Spleen (tissue), 11 donors: ENCODE data around the gene DPM1. TPM values are rescaled to one million over a fixed set of nuclear protein-coding genes. Genes with fewer than 3 reads are reported as not detected.

Source experiments
- DNase-seq: peaks from one replicate; pipeline ENCODE4 v3.0.0-alpha.2; 2020
- H3K27ac ChIP-seq, 8 donors: fragments of 200-600 bp; sonication (generic) in 7 of 8; 1 replicate in 4 of 8; 2 replicates in 4 of 8; pipeline versions ENCODE4 v1.5.0 to v1.8.0; 2016 to 2021; ENCODE audit warnings: inconsistent platforms in 4 of 8, mild to moderate bottlenecking in 4 of 8, moderate library complexity in 1 of 8
- H3K27me3 ChIP-seq, 7 donors: fragments of 200-600 bp; sonication (generic) in 6 of 7; replicated peaks in 1 of 7; 1 replicate in 4 of 7; 2 replicates in 3 of 7; pipeline versions ENCODE4 v1.5.0 to v1.8.0; 2016 to 2021; ENCODE audit warnings: inconsistent platforms in 3 of 7, mild to moderate bottlenecking in 1 of 7
- H3K36me3 ChIP-seq, 6 donors: fragments of 200-600 bp; sonication (generic) in 5 of 6; 1 replicate in 4 of 6; 2 replicates in 2 of 6; pipeline versions ENCODE4 v1.5.0 to v1.8.0; 2016 to 2021; ENCODE audit warnings: inconsistent platforms in 2 of 6
- H3K4me1 ChIP-seq, 6 donors: fragments of 200-600 bp; sonication (generic) in 5 of 6; 1 replicate in 3 of 6; 2 replicates in 3 of 6; pipeline versions ENCODE4 v1.5.0 to v1.8.0; 2016 to 2021; ENCODE audit warnings: inconsistent platforms in 3 of 6
- H3K4me3 ChIP-seq, 8 donors: fragments of 200-600 bp; sonication (generic) in 7 of 8; 1 replicate in 4 of 8; 2 replicates in 4 of 8; pipeline versions ENCODE4 v1.5.0 to v1.8.0; 2016 to 2021; ENCODE audit warnings: inconsistent platforms in 4 of 8, mild to moderate bottlenecking in 4 of 8, moderate library complexity in 2 of 8
- H3K9me3 ChIP-seq, 8 donors: fragments of 200-600 bp; sonication (generic) in 7 of 8; 1 replicate in 4 of 8; 2 replicates in 4 of 8; pipeline versions ENCODE4 v1.5.0 to v1.8.0; 2016 to 2021; ENCODE audit warnings: inconsistent platforms in 4 of 8
- POLR2A ChIP-seq, 3 donors: fragments of 450-650 bp; IDR thresholded peaks; one replicate each; pipeline ENCODE4 v1.5.1; 2017; ENCODE audit warnings: antibody characterized with exemption in 3 of 3, mild to moderate bottlenecking in 1 of 3
- POLR2AphosphoS5 ChIP-seq, 3 donors: sonication (generic); formaldehyde crosslinking; IDR thresholded peaks; one replicate each; pipeline ENCODE4 v1.5.1; 2017; ENCODE audit warnings: antibody characterized with exemption in 3 of 3
- whole genome bisulfite sequencing, 5 donors: extraction: QIAGEN DNeasy Blood & Tissue Kit in 3 of 5; methylation state at CpG; one replicate each; pipeline versions ENCODE4 v1.1.5 to v1.1.7; 2013 to 2018; 5-methylcytosine and 5-hydroxymethylcytosine counted together
- intact Hi-C: fragments of 100-400 bp; cut with DNase I; formaldehyde crosslinking; loops from one replicate; pipeline ENCODE4 v1.15.0; 2023; ENCODE audit warnings: low total_unique reads
- polyA plus RNA-seq, 3 donors: library from polyadenylated mRNA; stranded (reverse); fragments of 200-250 nt; gene quantifications; one replicate each; pipeline ENCODE4 v1.2.1, GENCODE V29; 2013
- total RNA-seq, 7 donors: library from RNA; depleted of rRNA in 3 of 7; stranded (reverse); fragments of >200 nt in 3 of 7; fragmentation: NEBNext Ultra II Directional in 4 of 7; extraction: Animal tissue kit (Norgen Biotek cat#: 25700) in 4 of 7; gene quantifications; one replicate each; pipeline versions ENCODE4 v1.1.0 to v1.2.1, GENCODE V29; 2016 to 2021
- TF ChIP-seq, protein P1 (sequence below), 11 experiments: fragments of 200-600 bp in 7 of 11; fragments of 450-650 bp in 4 of 11; sonication (generic) in 4 of 11; IDR thresholded peaks in 8 of 11; conservative IDR thresholded peaks in 3 of 11; 1 replicate in 7 of 11; 2 replicates in 4 of 11; pipeline versions ENCODE4 v1.4.0 to v1.8.0; 2016 to 2021; ENCODE audit warnings: antibody characterized with exemption in 11 of 11, inconsistent platforms in 4 of 11, mild to moderate bottlenecking in 1 of 11
- donor health status: healthy with polysubstance abuse.
- donor health status: DM: no; HTN: no; CAD: no; lungs with moderate emphysema.
- donor health status: DM: no; HTN: no; CAD: no.
- donor health status: Bipolar disorder and iron deficiency.
- donor health status: healthy.
- donor health status: DM: no; HTN: no; CAD: no.
- donor health status: DM: yes; HTN: yes; CAD: no.

The DPM1 gene
- total and polyA plus RNA-seq, 10 donors = 28.1 to 65.0 (median 43.8) TPM

DNA sequence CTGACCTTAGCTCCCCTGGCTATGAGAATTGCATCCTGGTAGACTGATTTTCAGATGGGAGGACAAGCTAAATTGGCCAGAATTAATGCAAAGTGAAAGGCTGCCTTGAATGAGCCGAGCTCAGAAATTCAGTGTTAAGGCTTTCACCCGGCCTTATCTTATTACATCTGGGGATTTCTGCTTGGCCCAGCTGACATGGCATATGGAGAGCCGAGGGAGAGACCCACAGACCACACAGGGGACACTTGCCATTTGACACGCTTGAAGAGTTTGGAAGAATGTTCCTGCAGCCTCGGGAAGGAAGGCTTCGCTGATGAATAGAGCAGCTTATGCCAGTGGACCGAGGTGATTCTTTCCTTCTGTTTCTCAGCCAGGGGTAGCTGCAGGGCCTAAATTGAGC is 9.3 kb upstream of the DPM1 start:
- intact Hi-C loops = no loop called here
- TF ChIP-seq POLR2A (IDR thresholded peaks at IDR 0.05) (no peak), POLR2AphosphoS5 (IDR thresholded peaks at IDR 0.05) (no peak)
- 45 to 58% (median 53%) methylated on average over 7 of the region's 7 CpGs for WGBS, 5 donors
- Histone ChIP-seq H3K4me3 (no peak overlapping the region), H3K27me3 (no peaks in the 10 kb centered on the region), H3K9me3 (no peaks in the 10 kb centered on the region), H3K36me3 (peaks cover 0 to 2% (median 0%) of the 10 kb centered on the region in 6 donors), H3K4me1 (peaks cover 0 to 4% (median 0%) of the 10 kb centered on the region in 6 donors), H3K27ac (no peak overlapping the region)
- DNase-seq = no peak

DNA sequence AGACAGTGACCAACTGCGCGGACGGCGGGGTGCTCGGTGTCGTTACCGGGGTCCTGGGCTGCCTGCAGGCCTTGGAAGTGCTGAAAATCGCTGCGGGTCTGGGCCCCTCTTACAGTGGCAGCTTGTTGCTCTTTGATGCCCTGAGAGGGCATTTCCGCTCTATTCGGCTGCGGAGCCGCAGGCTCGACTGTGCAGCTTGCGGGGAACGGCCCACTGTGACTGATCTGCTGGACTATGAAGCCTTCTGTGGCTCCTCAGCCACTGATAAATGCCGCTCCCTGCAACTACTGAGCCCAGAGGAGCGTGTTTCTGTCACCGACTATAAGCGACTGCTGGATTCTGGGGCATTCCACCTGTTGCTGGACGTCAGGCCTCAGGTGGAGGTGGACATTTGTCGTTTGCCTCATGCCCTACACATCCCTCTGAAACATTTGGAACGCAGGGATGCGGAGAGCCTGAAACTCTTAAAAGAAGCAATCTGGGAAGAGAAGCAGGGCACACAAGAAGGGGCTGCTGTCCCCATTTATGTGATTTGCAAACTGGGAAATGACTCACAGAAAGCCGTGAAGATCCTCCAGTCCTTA is 1.3 kb upstream of the DPM1 start:
- intact Hi-C loops = no loop called here
- peak; percentile 84 for DNase-seq
- Histone ChIP-seq H3K9me3 (no peaks in the 10 kb centered on the region), H3K4me3 (peak overlapping the region; percentile 85 to 100 (median 98)), H3K27me3 (no peaks in the 10 kb centered on the region), H3K36me3 (peaks cover 0 to 34% (median 3%) of the 10 kb centered on the region in 6 donors), H3K4me1 (peaks cover 43 to 72% (median 58%) of the 10 kb centered on the region in 6 donors), H3K27ac (peak overlapping the region in 6 of 8 donors; percentile 87 to 95 (median 94))
- 61 to 66% (median 64%) methylated on average over 22 to 25 of the region's 25 CpGs for WGBS, 5 donors
- TF ChIP-seq POLR2A (IDR thresholded peaks at IDR 0.05) = no peak
- no peak for TF ChIP-seq POLR2AphosphoS5 (IDR thresholded peaks at IDR 0.05)
- TF ChIP-seq, protein P1, sequence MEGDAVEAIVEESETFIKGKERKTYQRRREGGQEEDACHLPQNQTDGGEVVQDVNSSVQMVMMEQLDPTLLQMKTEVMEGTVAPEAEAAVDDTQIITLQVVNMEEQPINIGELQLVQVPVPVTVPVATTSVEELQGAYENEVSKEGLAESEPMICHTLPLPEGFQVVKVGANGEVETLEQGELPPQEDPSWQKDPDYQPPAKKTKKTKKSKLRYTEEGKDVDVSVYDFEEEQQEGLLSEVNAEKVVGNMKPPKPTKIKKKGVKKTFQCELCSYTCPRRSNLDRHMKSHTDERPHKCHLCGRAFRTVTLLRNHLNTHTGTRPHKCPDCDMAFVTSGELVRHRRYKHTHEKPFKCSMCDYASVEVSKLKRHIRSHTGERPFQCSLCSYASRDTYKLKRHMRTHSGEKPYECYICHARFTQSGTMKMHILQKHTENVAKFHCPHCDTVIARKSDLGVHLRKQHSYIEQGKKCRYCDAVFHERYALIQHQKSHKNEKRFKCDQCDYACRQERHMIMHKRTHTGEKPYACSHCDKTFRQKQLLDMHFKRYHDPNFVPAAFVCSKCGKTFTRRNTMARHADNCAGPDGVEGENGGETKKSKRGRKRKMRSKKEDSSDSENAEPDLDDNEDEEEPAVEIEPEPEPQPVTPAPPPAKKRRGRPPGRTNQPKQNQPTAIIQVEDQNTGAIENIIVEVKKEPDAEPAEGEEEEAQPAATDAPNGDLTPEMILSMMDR (IDR thresholded peaks at IDR 0.05 in 8 of 11, conservative IDR thresholded peaks at IDR 0.05 in 3 of 11) = no peak

DNA sequence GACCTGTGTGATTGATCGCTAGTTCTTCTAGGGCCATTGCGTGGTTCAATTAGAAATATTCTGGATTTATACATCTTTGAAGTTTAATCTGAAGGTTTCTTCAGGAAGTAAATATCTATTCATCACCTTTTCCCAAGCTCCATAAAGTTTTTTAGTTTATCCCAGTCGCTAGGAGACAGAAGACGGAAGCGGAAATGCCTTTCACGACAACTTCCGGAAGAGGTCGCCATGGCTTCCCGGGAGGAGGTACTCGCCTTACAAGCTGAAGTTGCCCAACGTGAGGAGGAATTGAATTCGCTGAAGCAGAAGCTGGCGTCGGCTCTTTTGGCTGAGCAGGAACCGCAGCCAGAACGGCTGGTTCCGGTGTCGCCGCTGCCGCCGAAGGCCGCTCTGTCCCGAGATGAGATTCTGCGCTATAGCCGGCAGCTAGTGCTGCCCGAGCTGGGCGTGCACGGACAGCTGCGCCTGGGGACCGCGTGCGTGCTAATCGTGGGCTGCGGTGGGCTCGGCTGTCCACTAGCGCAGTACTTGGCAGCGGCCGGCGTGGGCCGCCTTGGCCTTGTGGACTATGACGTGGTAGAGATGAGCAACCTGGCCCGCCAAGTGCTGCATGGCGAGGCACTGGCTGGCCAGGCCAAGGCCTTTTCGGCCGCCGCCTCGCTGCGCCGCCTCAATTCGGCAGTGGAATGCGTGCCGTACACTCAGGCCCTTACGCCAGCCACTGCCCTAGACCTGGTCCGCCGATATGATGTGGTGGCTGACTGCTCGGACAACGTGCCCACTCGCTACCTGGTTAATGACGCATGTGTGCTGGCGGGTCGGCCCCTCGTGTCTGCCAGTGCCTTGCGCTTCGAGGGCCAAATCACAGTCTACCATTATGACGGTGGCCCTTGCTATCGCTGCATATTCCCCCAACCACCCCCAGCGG is 547 bp upstream of the DPM1 start, which contains the start of gene MOCS3:
MOCS3 (plus strand) TSS at position 204 of the 928 bp plus-strand sequence; CDS start at position 229, 25 bp downstream.
- 1 to 5% (median 2%) methylated on average over 36 to 67 of the region's 67 CpGs for WGBS, 5 donors
- intact Hi-C loops = no loop called here
- H3K4me3 ChIP-seq = peak within 1 kb of the TSS; percentile 85 to 100 (median 98)
- H3K9me3 ChIP-seq = no peaks in the 10 kb centered on the region
- H3K36me3 ChIP-seq = peaks cover 0 to 41% (median 10%) of the 10 kb centered on the region in 6 donors
- DNase-seq = peak; percentile 92
- H3K27me3 ChIP-seq = no peaks in the 10 kb centered on the region
- TF ChIP-seq, protein P1 (IDR thresholded peaks at IDR 0.05 in 8 of 11, conservative IDR thresholded peaks at IDR 0.05 in 3 of 11) = peak in 2 of 11 experiments; percentile 4 to 23
- TF ChIP-seq POLR2A (IDR thresholded peaks at IDR 0.05) = no peak
- peak in 2 of 3 donors; percentile 67 to 74 for TF ChIP-seq POLR2AphosphoS5 (IDR thresholded peaks at IDR 0.05)
- peak within 1 kb of the TSS; percentile 87 to 98 (median 94) for H3K27ac ChIP-seq
- peaks cover 45 to 80% (median 62%) of the 10 kb centered on the region in 6 donors for H3K4me1 ChIP-seq

DNA sequence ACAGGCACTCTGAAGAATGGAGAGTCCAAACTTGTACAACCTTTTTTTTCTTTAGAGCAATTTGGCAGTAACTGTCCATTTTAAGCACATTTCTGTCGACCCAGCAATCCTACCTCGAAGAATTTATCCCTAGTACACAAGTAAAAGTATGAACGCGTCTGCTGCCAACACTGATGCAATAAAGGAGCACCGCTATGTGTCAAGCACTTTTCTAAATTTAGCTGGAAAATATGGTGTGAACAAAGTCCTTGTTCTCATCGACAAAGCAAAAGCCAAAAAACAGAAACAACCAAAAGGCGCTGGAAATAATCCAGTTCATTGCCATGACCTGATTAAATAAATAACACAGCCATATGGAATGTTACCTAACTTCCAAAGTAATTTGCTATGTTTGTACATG is 1.1 kb downstream of the DPM1 start:
- TF ChIP-seq POLR2A (IDR thresholded peaks at IDR 0.05) = no peak
- TF ChIP-seq, protein P1 (IDR thresholded peaks at IDR 0.05 in 8 of 11, conservative IDR thresholded peaks at IDR 0.05 in 3 of 11) = no peak
- no peak for TF ChIP-seq POLR2AphosphoS5 (IDR thresholded peaks at IDR 0.05)
- H3K9me3 ChIP-seq = no peaks in the 10 kb centered on the region
- H3K4me1 ChIP-seq = peaks cover 45 to 84% (median 65%) of the 10 kb centered on the region in 6 donors
- peaks cover 0 to 52% (median 22%) of the 10 kb centered on the region in 6 donors for H3K36me3 ChIP-seq
- peak overlapping the region in 3 of 8 donors; percentile 92 to 94 (median 94) for H3K27ac ChIP-seq
- WGBS, 5 donors = 18 to 34% (median 26%) methylated on average over 7 of the region's 7 CpGs
- intact Hi-C loops = no loop called here
- no peak for DNase-seq
- H3K27me3 ChIP-seq = no peaks in the 10 kb centered on the region
- H3K4me3 ChIP-seq = peak overlapping the region; percentile 85 to 100 (median 98)
